DMS79 treated with DMSO at 0.1 percent for 48 hours (cell line): Measurements from ENCODE around the gene CYP17A1.

Source experiments
- DNase-seq: peaks from one replicate; lab custom pipeline; 2025; lab: John Stamatoyannopoulos, UW

Gene CYP17A1

DNA sequence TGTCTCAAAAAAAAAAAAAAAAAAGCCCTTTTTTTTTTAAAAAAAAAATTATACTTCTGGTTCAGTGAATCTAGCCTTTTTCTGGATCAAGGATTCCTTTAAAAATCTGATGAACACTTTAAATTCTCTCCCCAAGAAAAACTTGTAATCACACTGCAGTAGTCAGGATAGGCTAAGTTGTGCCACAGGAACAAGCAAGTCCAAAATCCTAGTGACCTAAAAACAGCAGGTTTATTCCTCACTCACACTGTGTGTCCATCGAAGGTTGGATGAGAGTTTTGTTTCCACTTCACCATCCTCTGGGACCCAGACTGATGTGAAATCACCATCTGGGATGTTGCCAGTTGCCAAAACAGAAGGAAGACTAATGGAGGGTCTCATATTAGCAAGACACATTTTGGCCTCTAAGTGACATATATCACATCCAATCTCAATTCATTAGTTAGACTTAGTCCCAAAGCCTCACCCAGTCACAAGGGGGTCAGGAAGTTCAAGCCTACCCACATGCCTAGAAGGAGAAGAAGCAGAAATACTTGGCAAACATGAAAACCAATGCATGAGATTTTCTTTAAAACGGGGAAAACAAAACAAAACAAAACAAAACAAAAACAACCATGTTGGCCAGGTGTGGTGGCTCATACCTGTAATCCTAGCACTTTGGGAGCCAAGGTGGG, 32.7 kb downstream of the CYP17A1 start:
- DNase-seq = no peak

DNA sequence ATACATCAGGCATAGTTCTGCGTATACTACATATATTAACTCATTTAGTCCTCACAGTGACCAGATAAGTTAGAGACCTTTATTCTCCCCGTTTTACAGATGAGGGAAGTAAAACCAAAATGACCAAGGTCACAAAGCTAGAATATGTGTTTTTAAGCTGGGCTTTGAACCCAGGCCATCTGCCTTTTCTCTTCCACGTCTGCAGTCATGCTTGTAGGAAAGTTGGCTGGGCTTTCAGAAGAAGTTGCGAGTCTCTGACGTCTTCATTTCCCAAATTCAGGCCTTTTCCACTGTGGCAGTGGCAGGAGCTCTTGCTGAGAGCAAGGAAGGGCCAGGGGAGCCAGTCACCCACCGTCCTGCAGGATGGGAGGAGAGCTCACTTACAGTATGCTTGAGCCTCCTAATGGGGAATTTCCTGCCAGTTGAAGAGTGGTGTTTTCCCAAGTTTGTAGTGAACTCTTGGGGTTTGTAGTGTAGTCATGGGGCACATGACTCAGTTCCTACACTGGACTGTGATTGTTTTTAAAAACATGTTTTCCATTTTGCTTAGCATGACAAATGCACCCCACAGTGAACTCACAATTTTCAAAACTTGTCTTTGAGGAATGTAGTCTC, 34.2 kb downstream of the CYP17A1 start:
- no peak for DNase-seq

DNA sequence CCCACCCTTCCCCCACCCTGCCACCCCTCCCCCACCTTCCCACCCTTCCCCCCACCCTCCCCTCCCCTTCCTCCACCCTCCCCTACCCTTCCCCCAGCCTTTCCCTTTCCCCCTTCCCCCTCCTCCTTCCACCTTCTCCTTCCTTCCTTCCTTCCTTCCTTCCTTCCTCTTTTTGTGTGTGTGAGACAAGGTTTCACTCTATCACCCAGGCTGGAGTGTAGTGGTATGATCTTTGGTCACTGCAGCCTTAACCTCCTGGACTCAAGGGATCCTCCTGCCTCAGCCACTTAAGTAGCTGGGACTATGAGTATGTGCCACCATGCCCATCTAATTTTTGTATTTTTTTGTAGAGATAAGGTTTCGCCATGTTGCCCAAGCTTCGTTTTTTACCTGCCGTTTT, 35.2 kb downstream of the CYP17A1 start:
- no peak for DNase-seq

GRCh38 chr10:102801496-102801895, 35.7 kb downstream of the CYP17A1 start:
- DNase-seq = no peak

GRCh38 chr10:102800611-102801335, 36.4 kb downstream of the CYP17A1 start:
- no peak for DNase-seq

- no peak for DNase-seq
These were observed 37.3 kb downstream of the CYP17A1 start for GRCh38 chr10:102799691-102800471.

- no peak for DNase-seq
These were observed 40.6 kb downstream of the CYP17A1 start for GRCh38 chr10:102796407-102797176.

- DNase-seq = no peak
These were observed 41.5 kb downstream of the CYP17A1 start for GRCh38 chr10:102795453-102796406.

GRCh38 chr10:102791754-102792395, 45.3 kb downstream of the CYP17A1 start:
- DNase-seq = no peak

DNA sequence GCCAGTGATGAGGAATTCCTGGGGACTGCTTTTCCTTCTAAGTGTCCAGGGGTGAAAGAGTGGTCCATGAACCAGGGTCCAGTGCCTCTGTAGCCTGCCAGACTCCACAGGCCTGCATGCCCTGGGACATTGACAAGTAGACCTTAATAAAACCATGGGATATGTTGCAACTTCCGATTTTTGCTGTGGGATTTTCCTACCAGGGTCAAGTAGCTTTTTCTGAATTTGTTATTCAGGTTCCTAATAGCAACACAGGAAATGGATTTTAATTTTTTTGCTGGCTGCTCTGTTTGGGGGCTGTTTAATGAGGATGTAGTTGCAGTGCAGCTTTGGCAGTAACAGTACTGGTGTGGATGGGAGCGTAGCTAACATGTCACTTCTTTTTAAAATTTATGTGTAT, 51.4 kb downstream of the CYP17A1 start:
- no peak for DNase-seq

DNA sequence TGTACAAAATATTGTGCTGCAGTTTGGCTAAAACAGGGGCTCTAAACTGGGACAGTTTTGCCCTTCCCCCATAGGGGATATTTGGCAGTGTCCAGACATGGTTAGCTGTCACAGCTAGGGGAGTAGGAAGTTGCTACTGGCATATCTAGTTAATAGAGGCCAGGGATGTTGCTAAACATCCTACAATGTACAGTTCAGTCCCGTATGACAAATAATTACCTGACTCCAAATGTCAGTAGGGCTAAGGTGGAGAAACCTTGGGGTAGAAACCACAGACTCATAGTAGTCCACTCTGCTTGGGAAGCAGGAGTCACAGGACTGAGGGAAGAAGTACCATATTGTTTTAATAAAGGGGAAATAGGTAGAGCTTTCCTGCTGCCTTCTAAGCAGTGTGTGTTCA, 53.6 kb downstream of the CYP17A1 start:
- no peak for DNase-seq

DNA sequence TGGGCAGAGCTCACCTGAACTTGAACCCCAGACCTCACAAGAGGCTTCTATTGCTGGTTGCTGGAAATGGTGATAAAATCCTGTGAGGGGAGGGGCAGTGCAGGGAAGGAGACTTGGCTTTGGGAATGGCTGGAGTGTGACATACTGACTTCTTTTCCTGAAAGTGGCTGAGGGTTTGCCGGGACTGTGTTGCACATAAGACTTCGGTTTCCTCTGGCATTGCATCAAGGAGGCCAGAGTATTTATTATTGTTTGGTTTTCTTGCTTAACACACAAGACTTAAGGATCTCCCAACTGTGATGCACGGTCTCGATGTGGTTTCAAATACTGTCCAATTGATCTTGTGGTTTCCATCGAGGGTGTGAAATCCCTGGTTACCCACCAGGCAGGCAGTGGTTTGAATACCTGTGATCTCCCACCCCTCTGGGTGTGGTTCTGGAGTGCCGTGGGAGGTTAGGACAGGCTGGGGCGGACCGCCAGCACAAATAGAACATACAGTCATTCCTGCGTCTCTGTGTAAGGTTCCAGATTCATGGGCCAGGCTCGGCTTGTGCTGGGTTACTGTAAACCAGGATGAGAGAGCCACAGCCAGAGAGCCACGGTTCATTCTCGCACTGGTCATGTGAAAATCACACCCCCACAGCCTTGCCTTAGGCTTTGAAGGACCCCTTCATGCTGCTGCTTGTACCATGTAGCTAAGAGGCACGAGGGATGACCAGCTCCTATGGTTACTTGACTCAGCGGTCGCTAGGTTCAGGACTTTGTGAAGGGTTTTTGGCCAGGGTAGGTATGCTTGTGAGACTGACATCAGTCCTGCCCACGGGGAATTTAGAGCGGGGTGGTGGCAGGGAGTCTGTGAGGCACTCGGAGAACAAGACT, 54.3 kb downstream of the CYP17A1 start:
- DNase-seq = no peak

- no peak for DNase-seq
These were observed 55.2 kb downstream of the CYP17A1 start for GRCh38 chr10:102781921-102782557.

- no peak for DNase-seq
These were observed 55.9 kb downstream of the CYP17A1 start for GRCh38 chr10:102781090-102781920.
